NCI-H1092 (cell line): Measurements from ENCODE around the gene PNMA6F.

ENCODE experiments used
- DNase-seq: peaks from one replicate; lab custom pipeline; 2025; lab: John Stamatoyannopoulos, UW

Gene PNMA6F

GRCh38 chrX:153321381-153322124 is at the start of gene PNMA6F:
Gene PNMA6F, minus strand, starts transcription at chrX:153321767. Its CDS starts 1,093 bp downstream, at chrX:153320674.
- no peak for DNase-seq

GRCh38 chrX:153371256-153371655 is 49.7 kb upstream of the PNMA6F start:
- DNase-seq: no peak

GRCh38 chrX:153370293-153371055 is 48.9 kb upstream of the PNMA6F start:
- no peak for DNase-seq

GRCh38 chrX:153366878-153367538 is 45.4 kb upstream of the PNMA6F start:
- no peak for DNase-seq

GRCh38 chrX:153366119-153366518 is 44.6 kb upstream of the PNMA6F start:
- DNase-seq: no peak

- no peak for DNase-seq
These were observed 44.1 kb upstream of the PNMA6F start for GRCh38 chrX:153365670-153366069.

GRCh38 chrX:153361781-153362397 is 40.3 kb upstream of the PNMA6F start:
- DNase-seq: no peak

GRCh38 chrX:153357877-153358276 is 36.3 kb upstream of the PNMA6F start:
- no peak for DNase-seq

GRCh38 chrX:153353416-153353815 is 31.8 kb upstream of the PNMA6F start:
- DNase-seq: no peak

GRCh38 chrX:153352858-153353257 is 31.3 kb upstream of the PNMA6F start:
- DNase-seq: no peak

GRCh38 chrX:153351981-153352380 is 30.4 kb upstream of the PNMA6F start:
- DNase-seq: no peak

- DNase-seq: no peak
These were observed 28.4 kb upstream of the PNMA6F start for GRCh38 chrX:153349952-153350351.

- no peak for DNase-seq
These were observed 26.9 kb upstream of the PNMA6F start for GRCh38 chrX:153348421-153348820.

- no peak for DNase-seq
These were observed 26.0 kb upstream of the PNMA6F start for GRCh38 chrX:153347530-153347929.

- DNase-seq: no peak
These were observed 22.1 kb upstream of the PNMA6F start for GRCh38 chrX:153343674-153344073.

- no peak for DNase-seq
These were observed 21.4 kb upstream of the PNMA6F start for GRCh38 chrX:153342762-153343558.

- DNase-seq: no peak
These were observed 18.5 kb upstream of the PNMA6F start for GRCh38 chrX:153340111-153340510.

GRCh38 chrX:153339662-153340061 is 18.1 kb upstream of the PNMA6F start:
- DNase-seq: no peak

- DNase-seq: no peak
These were observed 17.3 kb upstream of the PNMA6F start for GRCh38 chrX:153338836-153339235.

GRCh38 chrX:153336988-153337387 is 15.4 kb upstream of the PNMA6F start:
- DNase-seq: no peak

GRCh38 chrX:153336121-153336894 is 14.7 kb upstream of the PNMA6F start:
- DNase-seq: no peak
